ENCODE data around the gene KCNH4.
A peak's percentile ranks its signal among the peaks of the same experiment; 100 is the strongest.
"Not testable (repeated sequence)": the region's sequence is repeated elsewhere in the genome, so short reads cannot be mapped to it uniquely, and the experiment has no call there.

Gene KCNH4

DNA sequence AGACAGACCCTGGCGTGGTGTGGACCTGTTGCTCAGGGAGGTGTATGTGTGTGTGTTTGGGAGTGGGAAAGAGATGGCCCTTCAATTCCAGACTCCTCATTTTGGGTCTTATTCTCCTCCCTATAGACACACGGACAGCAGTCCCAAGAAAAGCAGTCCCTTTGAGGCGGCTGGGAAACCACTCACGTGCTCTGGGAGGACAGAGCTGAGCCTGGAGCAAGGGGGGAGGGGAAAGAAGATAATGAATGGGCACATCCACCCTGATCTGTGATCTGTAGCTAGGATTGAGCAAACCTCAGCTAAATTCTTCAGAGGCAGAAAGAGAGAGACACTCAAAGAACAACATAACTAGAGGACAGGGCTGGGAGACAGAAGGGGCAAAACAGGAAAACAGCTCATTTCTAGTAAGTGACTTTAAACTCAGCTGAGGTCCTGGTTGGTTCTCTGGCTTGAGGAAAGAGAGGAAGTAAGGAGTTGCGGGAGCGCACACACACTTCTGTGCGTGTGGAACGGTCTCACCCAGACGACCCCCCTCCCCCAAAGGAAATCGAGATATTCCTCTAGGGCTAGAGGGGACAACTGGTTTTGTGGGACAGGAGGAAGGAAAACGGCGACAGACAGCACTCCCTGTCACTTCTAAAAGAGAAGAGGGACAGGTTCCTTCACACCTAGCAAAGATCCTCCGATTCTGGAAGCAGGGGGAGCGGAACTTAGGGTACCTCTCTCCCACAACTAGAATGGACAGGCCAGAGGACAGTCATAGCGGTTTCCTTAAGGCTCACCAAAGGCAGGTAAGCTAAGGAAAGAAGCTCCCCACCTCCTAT lies 26.8 kb downstream of the KCNH4 start:
- no peaks in the 10 kb centered on the region for H3K9me3 Mint-ChIP-seq
- H3K27ac Mint-ChIP-seq = peak overlapping the region; percentile 94
- peak overlapping the region; percentile 78 for H3K4me3 Mint-ChIP-seq
- peaks cover 49% of the 10 kb centered on the region for H3K36me3 Mint-ChIP-seq (ENCODE audit: low read depth)
- no peaks in the 10 kb centered on the region for H3K27me3 Mint-ChIP-seq
- intact Hi-C loops (cut with micrococcal nuclease) = no loop called here
- H3K4me1 Mint-ChIP-seq (ENCODE audit: low read depth) = peaks cover 46% of the 10 kb centered on the region

DNA sequence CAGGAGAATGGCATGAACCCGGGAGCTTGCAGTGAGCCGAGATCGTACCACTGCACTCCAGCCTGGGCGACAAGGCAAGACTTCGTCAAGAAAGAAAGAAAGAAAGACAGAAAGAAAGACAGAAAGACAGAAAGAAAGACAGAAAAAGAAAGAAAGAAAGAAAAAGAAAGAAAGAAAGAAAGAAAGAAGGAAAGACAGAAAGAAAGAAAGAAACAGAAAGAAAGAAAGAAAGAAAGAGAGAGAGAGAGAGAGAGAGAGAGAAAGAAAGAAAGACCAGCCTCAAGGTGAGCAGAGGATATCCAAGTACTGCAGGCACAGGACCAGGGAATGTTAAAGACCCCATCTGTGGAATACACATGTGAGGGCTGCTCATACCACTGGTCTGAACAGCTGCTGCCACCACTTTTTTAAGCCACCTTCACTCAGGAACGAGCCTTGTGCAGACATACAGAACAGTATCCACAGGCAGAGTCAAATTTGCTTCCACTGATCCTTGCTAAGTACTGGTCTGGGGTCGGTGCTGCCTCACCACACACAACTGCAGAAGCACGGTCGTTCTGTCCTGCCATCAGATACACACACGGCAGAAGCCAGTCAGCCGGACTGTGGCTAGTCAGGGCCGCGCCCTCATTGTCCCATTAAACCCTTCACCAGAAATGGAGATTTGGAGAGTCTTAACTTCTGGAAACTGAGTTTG lies 33.9 kb downstream of the KCNH4 start:
- peaks cover 84% of the 10 kb centered on the region for H3K36me3 Mint-ChIP-seq (ENCODE audit: low read depth)
- intact Hi-C loops (cut with micrococcal nuclease) = no loop called here
- peak overlapping the region; percentile 73 for H3K27ac Mint-ChIP-seq
- peaks cover 69% of the 10 kb centered on the region for H3K4me1 Mint-ChIP-seq (ENCODE audit: low read depth)
- no peaks in the 10 kb centered on the region for H3K9me3 Mint-ChIP-seq
- H3K27me3 Mint-ChIP-seq = no peaks in the 10 kb centered on the region
- no peak overlapping the region for H3K4me3 Mint-ChIP-seq

DNA sequence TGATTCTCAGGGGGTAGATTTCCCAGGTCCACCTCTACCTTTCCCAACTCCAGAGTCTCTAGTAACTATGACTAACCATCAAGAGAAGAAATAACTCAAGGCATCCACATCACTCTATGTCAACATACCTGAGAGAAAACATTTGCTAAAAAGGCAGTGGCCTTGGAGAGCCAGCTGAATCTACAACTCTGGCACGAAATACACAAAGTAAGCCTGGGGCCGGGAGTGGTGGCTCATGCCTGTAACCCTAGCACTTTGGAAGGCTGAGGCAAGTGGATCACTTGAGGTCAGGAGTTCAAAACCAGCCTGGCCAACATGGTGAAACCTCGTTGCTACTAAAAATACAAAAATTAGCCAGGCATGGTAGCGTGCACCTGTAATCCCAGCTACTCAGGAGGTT lies 37.8 kb downstream of the KCNH4 start:
- H3K27me3 Mint-ChIP-seq; H3K4me3 Mint-ChIP-seq; H3K9me3 Mint-ChIP-seq; intact Hi-C loops (cut with micrococcal nuclease): not testable (repeated sequence)
- H3K36me3 Mint-ChIP-seq (ENCODE audit: low read depth) = peaks cover 83% of the 10 kb centered on the region
- H3K27ac Mint-ChIP-seq = peak overlapping the region; percentile 50
- peaks cover 82% of the 10 kb centered on the region for H3K4me1 Mint-ChIP-seq (ENCODE audit: low read depth)

DNA sequence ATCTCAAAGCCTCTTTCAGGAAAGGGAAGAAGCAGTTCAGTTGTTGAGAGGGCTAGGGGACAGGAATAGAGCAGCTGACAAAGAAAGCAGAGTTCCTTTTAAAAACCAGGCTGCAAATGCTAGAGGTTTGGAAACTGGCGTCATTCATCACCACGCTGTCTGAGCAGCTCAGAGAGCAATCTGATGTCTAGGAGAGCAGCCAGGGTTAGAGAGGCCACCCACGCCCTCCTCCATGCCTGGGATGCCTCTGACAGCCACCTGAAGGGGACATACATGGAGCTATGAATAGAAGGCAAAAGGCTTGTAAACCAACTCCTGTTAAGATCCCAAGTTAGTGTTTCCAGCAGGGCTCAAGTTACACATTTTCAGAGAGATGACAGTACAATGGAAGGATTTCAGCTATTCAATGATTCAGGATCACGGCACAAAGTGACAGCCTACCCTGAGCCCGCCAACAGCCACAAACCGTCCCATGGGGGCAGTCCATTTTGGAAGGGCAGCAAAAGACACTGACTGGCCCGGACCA lies 38.5 kb downstream of the KCNH4 start:
- Mint-ChIP-seq H3K27me3 (no peaks in the 10 kb centered on the region), H3K36me3 (ENCODE audit: low read depth) (peaks cover 83% of the 10 kb centered on the region), H3K4me1 (ENCODE audit: low read depth) (peaks cover 80% of the 10 kb centered on the region), H3K4me3 (peak overlapping the region; percentile 10), H3K27ac (peak overlapping the region; percentile 50), H3K9me3 (no peaks in the 10 kb centered on the region)
- intact Hi-C loops (cut with micrococcal nuclease) = no loop called here

DNA sequence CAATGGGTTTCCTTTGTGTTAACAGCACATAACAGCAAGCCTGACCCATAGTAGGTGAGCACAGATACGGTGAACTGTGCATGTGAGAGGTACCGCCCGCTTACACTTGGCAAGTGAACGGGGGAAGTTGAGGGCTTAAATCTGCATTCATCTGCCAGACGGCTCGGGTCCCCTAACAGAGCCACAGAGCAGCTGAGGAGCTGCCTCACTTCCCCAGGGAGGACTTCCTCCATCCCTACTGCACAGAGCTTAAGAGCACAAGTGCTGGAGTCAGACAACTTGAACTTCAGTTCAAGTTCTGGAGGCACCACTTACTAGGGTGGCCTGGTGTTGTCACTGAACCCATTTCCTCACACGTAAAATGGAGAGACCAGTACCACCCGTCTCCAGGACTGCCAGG lies 39.6 kb downstream of the KCNH4 start:
- Mint-ChIP-seq H3K27me3 (no peaks in the 10 kb centered on the region), H3K4me3 (no peak overlapping the region), H3K4me1 (ENCODE audit: low read depth) (peaks cover 75% of the 10 kb centered on the region), H3K36me3 (ENCODE audit: low read depth) (peaks cover 83% of the 10 kb centered on the region), H3K9me3 (no peaks in the 10 kb centered on the region), H3K27ac (peak overlapping the region; percentile 50)
- intact Hi-C loops (cut with micrococcal nuclease) = no loop called here

DNA sequence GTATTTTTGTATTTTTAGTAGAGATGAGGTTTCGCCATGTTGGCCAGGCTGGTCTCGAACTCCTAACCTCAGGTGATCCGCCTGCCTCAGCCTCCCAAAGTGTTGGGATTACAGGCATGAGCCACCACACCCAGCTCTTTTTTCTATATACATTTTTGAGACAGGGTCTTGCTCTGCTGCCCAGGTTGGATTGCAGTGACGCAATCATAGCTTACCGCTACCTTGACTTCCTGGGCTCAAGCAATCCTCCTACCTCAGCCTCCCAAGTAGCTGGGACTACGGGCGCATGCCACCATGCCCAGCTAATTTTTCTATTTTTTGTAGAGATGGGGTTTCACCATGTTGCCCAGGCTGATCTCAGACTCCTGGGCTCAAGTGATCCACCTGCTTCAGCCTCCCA lies 40.3 kb downstream of the KCNH4 start:
- peaks cover 83% of the 10 kb centered on the region for H3K36me3 Mint-ChIP-seq (ENCODE audit: low read depth)
- H3K9me3 Mint-ChIP-seq; intact Hi-C loops (cut with micrococcal nuclease); H3K27me3 Mint-ChIP-seq; H3K4me3 Mint-ChIP-seq: not testable (repeated sequence)
- peaks cover 77% of the 10 kb centered on the region for H3K4me1 Mint-ChIP-seq (ENCODE audit: low read depth)
- H3K27ac Mint-ChIP-seq = peak overlapping the region; percentile 50

DNA sequence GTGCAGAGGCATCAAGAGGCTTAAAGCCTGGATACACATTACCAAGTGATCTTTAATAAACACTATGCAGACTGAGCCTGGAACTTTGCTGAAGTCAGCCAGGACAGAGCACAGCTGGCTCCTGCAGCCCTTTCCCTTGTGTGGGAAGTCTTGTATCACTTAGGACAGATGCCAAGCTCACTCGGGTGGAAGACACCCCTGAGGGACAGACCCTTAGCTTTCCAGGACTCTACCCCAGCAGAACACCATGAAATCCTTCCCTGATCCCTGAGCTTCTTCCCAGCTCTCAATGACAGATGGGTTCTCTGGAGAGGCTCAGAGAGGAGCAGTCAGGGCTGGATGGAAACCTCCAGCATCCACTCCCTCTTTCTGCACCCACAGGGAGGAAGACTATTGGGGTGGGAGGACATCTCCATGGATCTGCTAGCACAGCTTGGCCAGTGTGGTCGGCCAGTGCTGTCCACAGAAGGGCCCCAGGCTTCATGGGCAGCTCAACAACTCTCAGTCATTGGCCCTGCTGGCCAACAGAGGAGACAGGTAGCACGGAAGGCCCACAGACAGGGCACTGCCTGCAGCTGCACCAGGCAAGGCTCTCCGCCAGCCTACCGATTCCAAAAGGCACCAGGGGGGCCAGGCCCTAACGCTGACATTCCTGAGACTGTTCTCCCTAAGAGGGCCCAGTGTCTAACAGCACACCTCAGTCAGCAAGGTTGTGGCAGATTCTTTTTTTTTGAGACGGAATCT lies 42.0 kb downstream of the KCNH4 start:
- H3K4me1 Mint-ChIP-seq (ENCODE audit: low read depth) = peaks cover 85% of the 10 kb centered on the region
- H3K27me3 Mint-ChIP-seq = no peaks in the 10 kb centered on the region
- peak overlapping the region; percentile 60 for H3K27ac Mint-ChIP-seq

DNA sequence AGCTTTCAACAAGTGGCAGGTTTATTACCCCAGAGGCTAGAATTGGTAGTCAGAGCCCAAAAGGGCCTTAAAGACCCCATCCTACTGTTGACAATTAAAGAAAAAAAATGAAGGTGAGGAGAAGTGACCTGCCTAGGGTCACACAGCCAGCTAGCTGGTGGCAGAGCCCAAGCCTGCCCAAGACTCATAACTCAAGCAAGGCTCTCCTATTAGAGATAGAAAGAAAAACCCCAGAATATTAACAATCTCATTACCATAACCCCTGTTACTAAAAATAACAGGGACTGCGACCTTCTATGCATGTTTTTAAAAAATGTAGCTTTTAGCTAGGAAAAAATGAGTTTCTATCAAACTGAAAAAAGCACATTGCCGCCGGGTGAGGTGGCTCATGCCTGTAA lies 44.3 kb downstream of the KCNH4 start:
- H3K4me3 Mint-ChIP-seq = no peak overlapping the region
- intact Hi-C loops (cut with micrococcal nuclease) = no loop called here
- no peaks in the 10 kb centered on the region for H3K9me3 Mint-ChIP-seq
- H3K4me1 Mint-ChIP-seq (ENCODE audit: low read depth) = peaks cover 80% of the 10 kb centered on the region
- H3K27me3 Mint-ChIP-seq = no peaks in the 10 kb centered on the region
- H3K27ac Mint-ChIP-seq = peak overlapping the region; percentile 92
- H3K36me3 Mint-ChIP-seq (ENCODE audit: low read depth) = peaks cover 77% of the 10 kb centered on the region

More for the DNA sequence above, 42.0 kb downstream of the KCNH4 start:
- Mint-ChIP-seq H3K4me3 (no peak overlapping the region), H3K9me3 (no peaks in the 10 kb centered on the region), H3K36me3 (ENCODE audit: low read depth) (peaks cover 85% of the 10 kb centered on the region)
- intact Hi-C loops (cut with micrococcal nuclease) = no loop called here

DNA sequence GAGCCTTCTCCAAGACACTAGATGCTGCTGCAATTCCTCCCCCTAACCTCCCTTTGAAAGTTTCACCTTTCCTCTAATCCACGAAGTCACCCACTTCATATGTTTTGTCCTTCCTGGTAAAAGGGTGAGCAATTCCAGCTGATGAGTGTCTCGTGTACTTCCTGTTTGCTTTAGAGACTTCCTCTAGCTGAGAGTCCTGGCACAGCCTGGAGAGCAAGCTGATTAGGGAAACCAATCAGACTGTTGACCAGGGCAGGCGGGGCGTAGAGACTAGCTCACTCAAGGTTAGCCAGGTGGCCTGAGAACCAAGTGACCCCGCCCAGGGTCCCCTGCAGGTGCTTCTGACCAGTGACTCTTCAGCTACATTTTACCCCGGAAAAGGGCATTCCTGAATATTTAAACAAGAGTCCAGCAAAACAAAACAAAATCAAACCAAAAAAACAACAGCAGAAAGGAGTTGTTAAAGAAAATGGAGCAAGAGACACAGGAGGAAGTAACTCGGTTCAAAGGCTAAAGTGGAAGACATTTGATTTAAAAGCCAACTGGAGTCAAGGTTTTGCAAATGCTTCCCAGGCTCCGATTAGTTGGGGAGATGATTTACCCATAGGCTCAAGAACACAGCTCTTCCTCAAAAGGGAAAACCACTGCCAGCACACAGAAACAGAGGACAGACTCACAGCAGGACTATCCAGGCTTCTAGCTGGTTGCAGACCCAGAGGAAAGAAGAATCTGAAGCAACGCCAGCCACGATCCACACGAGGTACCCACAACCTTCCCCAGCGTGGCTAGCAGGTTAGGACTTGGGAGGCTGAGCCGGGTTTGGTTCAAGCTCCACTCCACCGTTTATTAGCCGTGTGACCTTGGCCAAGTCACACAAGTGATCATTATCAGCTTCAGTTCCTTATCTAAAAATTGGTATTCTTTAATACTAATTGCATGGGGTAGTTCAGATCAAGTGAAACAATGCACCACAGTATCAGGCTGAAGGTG lies 45.0 kb downstream of the KCNH4 start:
- Mint-ChIP-seq H3K9me3 (no peaks in the 10 kb centered on the region), H3K27me3 (no peaks in the 10 kb centered on the region), H3K27ac (peak overlapping the region; percentile 92), H3K4me3 (peak overlapping the region; percentile 59), H3K4me1 (ENCODE audit: low read depth) (peaks cover 80% of the 10 kb centered on the region), H3K36me3 (ENCODE audit: low read depth) (peaks cover 77% of the 10 kb centered on the region)
- intact Hi-C loops (cut with micrococcal nuclease) = no loop called here

DNA sequence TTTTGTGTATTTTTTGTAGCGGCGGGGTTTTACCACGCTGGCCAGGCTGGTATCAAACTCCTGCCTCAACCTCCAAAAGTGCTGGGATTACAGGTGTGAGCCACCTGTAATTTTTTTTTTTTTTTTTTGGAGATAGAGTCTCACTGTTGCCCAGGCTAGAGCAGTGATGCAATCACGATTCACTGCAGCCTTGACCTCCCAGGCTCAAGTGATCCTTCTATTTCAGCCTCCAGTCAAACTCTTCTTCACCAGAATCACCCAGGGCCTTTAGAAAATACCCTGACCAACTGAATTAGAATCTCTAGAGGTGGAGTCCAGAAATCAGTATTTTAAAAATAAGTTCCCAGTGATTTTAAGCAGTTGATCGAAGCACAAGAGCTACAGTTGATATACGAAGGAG lies 45.8 kb downstream of the KCNH4 start:
- peaks cover 78% of the 10 kb centered on the region for H3K36me3 Mint-ChIP-seq (ENCODE audit: low read depth)
- peaks cover 83% of the 10 kb centered on the region for H3K4me1 Mint-ChIP-seq (ENCODE audit: low read depth)
- H3K4me3 Mint-ChIP-seq = no peak overlapping the region
- peak overlapping the region; percentile 92 for H3K27ac Mint-ChIP-seq
- intact Hi-C loops (cut with micrococcal nuclease) = no loop called here
- H3K27me3 Mint-ChIP-seq = no peaks in the 10 kb centered on the region
- no peaks in the 10 kb centered on the region for H3K9me3 Mint-ChIP-seq

DNA sequence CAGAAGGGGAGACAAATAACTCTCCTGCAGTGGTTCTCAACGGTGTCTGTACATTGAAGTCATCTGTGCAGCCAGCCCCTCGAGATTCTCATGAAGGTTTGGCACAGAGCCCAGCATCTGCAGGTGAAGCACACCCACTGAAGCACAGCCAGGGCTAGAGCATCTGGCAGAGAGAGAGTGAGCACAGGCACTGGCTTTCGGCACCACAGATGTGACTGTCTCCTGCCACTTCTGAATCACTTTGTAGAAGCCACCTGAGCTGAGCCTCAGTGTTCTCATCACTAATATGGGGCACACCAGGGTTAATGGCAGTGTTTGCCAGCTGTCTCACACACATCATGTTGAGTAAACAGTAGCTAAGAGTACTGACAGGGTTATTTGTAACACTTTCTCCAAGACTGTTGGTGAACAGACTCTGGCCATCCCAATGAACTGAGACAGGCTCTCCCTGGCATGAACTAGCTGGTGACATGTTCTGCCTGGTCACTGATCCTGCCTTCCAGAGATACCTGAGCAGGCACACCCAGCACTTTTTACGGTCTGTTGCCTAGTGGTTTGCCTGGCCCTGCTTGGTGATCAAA lies 47.4 kb downstream of the KCNH4 start:
- H3K9me3 Mint-ChIP-seq = no peaks in the 10 kb centered on the region
- peak overlapping the region; percentile 85 for H3K27ac Mint-ChIP-seq
- intact Hi-C loops (cut with micrococcal nuclease) = loop anchor here (5.0 kb wide), 1 partner anchor 34 kb away; no protein-coding TSS in a partner anchor
- H3K4me1 Mint-ChIP-seq (ENCODE audit: low read depth) = peaks cover 84% of the 10 kb centered on the region
- no peaks in the 10 kb centered on the region for H3K27me3 Mint-ChIP-seq
- peaks cover 86% of the 10 kb centered on the region for H3K36me3 Mint-ChIP-seq (ENCODE audit: low read depth)
- no peak overlapping the region for H3K4me3 Mint-ChIP-seq

DNA sequence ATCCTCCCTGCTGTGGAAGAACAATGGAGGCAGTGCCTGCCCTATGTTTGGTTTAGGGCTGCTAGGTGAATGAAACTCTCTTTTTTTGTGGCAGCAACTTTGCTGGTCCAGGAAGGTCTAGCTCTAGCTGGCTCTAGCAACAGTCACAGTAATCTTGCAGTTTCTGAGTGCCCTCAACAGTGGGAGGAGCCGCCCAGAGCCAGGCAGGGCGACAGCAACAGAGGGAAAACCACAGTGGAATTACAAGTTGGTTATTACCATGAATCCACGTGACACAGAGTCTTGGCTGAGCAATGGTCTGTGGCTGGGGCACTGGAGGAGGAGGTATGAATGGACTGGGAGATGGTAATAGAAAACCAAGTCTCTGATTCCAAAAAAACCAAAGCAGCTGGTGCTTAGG lies 48.0 kb downstream of the KCNH4 start:
- Mint-ChIP-seq H3K9me3 (no peaks in the 10 kb centered on the region), H3K27me3 (no peaks in the 10 kb centered on the region), H3K36me3 (ENCODE audit: low read depth) (peaks cover 88% of the 10 kb centered on the region), H3K4me1 (ENCODE audit: low read depth) (peaks cover 84% of the 10 kb centered on the region), H3K4me3 (peak overlapping the region; percentile 64), H3K27ac (peak overlapping the region; percentile 85)
- intact Hi-C loops (cut with micrococcal nuclease) = loop anchor here (5.0 kb wide), 1 partner anchor 34 kb away; no protein-coding TSS in a partner anchor

Measured in dendritic cell treated with granulocyte-macrophage colony-stimulating factor and Interleukin-4, amounts not matched to agents 40 ng/mL and 50 ng/mL, for 4 days (primary cell).